HEK293 (cell line): ENCODE measurements around the gene PRMT7.

Source experiments
- CTCF ChIP-seq: fragments of 450-650 bp; formaldehyde crosslinking; IDR thresholded peaks from 2 replicates; pipeline ENCODE4 v1.5.1; 2016; ENCODE audit warnings: missing biosample characterization, missing genetic modification characterization
- GLI2 ChIP-seq: fragments of 450-650 bp; formaldehyde crosslinking; IDR thresholded peaks from 2 replicates; pipeline ENCODE4; 2017; ENCODE audit warnings: missing biosample characterization, missing genetic modification characterization, low read depth, borderline replicate concordance
- GLIS1 ChIP-seq: fragments of 450-650 bp; formaldehyde crosslinking; IDR thresholded peaks from 2 replicates; pipeline ENCODE4 v1.5.1; 2016; ENCODE audit warnings: missing biosample characterization, missing genetic modification characterization
- MEIS1 ChIP-seq: sonication (generic); formaldehyde crosslinking; IDR thresholded peaks from 2 replicates; pipeline ENCODE4 v1.8.1; 2022; ENCODE audit warnings: missing genetic modification reagents, mild to moderate bottlenecking, borderline replicate concordance
- REST ChIP-seq: fragments of 450-650 bp; formaldehyde crosslinking; IDR thresholded peaks from 2 replicates; pipeline ENCODE4 v1.5.1; 2016; ENCODE audit warnings: missing biosample characterization, missing genetic modification characterization
- ZFP3 ChIP-seq: fragments of 450-650 bp; formaldehyde crosslinking; IDR thresholded peaks from 2 replicates; pipeline ENCODE4 v1.5.1; 2016; ENCODE audit warnings: low read depth, missing biosample characterization, missing genetic modification characterization
- ZNF140 ChIP-seq: fragments of 450-650 bp; formaldehyde crosslinking; IDR thresholded peaks from 2 replicates; pipeline ENCODE4 v1.5.1; 2016; ENCODE audit warnings: missing biosample characterization, missing genetic modification characterization
- ZNF146 ChIP-seq: fragments of 450-650 bp; formaldehyde crosslinking; IDR thresholded peaks from 2 replicates; pipeline ENCODE4 v1.5.1; 2016; ENCODE audit warnings: missing biosample characterization, missing genetic modification characterization
- ZNF18 ChIP-seq: fragments of 450-650 bp; formaldehyde crosslinking; IDR thresholded peaks from 2 replicates; pipeline ENCODE4 v1.5.1; 2016; ENCODE audit warnings: missing biosample characterization, missing genetic modification characterization
- ZNF211 ChIP-seq: fragments of 450-650 bp; formaldehyde crosslinking; IDR thresholded peaks from 2 replicates; pipeline ENCODE4 v1.5.1; 2016; ENCODE audit warnings: low read depth, missing biosample characterization, missing genetic modification characterization
- ZNF24 ChIP-seq: fragments of 450-650 bp; formaldehyde crosslinking; IDR thresholded peaks from 2 replicates; pipeline ENCODE4 v1.5.1; 2016; ENCODE audit warnings: missing biosample characterization, missing genetic modification characterization
- ZNF518A ChIP-seq: fragments of 450-650 bp; formaldehyde crosslinking; conservative IDR thresholded peaks from 2 replicates; pipeline ENCODE4 v1.5.1; 2016; ENCODE audit warnings: low read depth, missing biosample characterization, missing genetic modification characterization

- TF ChIP-seq ZNF146 (tag by site-specific recombination) (no peak), ZNF140 (tag by site-specific recombination) (no peak), GLI2 (tag by site-specific recombination) (no peak), REST (tag by site-specific recombination) (no peak), CTCF (tag by site-specific recombination) (no peak), GLIS1 (tag by site-specific recombination) (no peak), ZNF18 (tag by site-specific recombination) (no peak), ZNF24 (tag by site-specific recombination) (no peak), ZFP3 (no peak), MEIS1 (CRISPR knock-in tag) (no peak), ZNF211 (tag by site-specific recombination) (no peak), ZNF518A (tag by site-specific recombination) (no peak)
Observed at GRCh38 chr16:68283346-68283745, 27.5 kb upstream of the PRMT7 start.
